ENCODE measurements around the gene EIF1B.

GRCh38 chr3:40312661-40313226, 3.2 kb downstream of the EIF1B start:
- no peak for TF ChIP-seq EZH2phosphoT487 (IDR thresholded peaks at IDR 0.05; ENCODE audit: borderline replicate concordance)
- TF ChIP-seq ATF3 (IDR thresholded peaks at IDR 0.05) = no peak
- no peak for TF ChIP-seq SIN3A (IDR thresholded peaks at IDR 0.05; ENCODE audit: low read depth)
- TF ChIP-seq EZH2 (IDR thresholded peaks at IDR 0.05) = no peak
- no peak for TF ChIP-seq POLR2A (IDR thresholded peaks at IDR 0.05; ENCODE audit: borderline replicate concordance, extremely low read depth, insufficient read depth, insufficient read length)
- TF ChIP-seq CTCF (IDR thresholded peaks at IDR 0.05 in 2 of 3, conservative IDR thresholded peaks at IDR 0.05 in 1 of 3; ENCODE audit: borderline replicate concordance in 1 of 3, insufficient read depth in 1 of 3, low read depth in 2 of 3, low read length in 2 of 3) = no peak
- no peak for TF ChIP-seq POLR2AphosphoS5 (IDR thresholded peaks at IDR 0.05; ENCODE audit: low read depth, low read length)
- no peak for TF ChIP-seq JUND (IDR thresholded peaks at IDR 0.05)
- TF ChIP-seq ELF1 (IDR thresholded peaks at IDR 0.05; ENCODE audit: borderline replicate concordance, low read depth) = no peak
